Nephron (organoid): ENCODE data around the gene ZDHHC15.
"Not testable (repeated sequence)": the region's sequence is repeated elsewhere in the genome, so short reads cannot be mapped to it uniquely, and the experiment has no call there.

Source experiments
- H3K27ac Mint-ChIP-seq, 3 experiments: 2 replicates each; pipeline ENCODE4 v1.8.0; 2020; ENCODE audit warnings: mixed read lengths in 3 of 3, mild to moderate bottlenecking in 2 of 3, moderate library complexity in 1 of 3
- H3K27me3 Mint-ChIP-seq: 2 replicates; pipeline ENCODE4 v1.8.0; 2021; ENCODE audit warnings: low read depth, mild to moderate bottlenecking, moderate library complexity, mixed read lengths
- H3K36me3 Mint-ChIP-seq: 2 replicates; pipeline ENCODE4 v1.8.0; 2020; ENCODE audit warnings: low read depth, mixed read lengths
- H3K4me1 Mint-ChIP-seq: 2 replicates; pipeline ENCODE4 v1.8.0; 2020; ENCODE audit warnings: mixed read lengths
- H3K4me3 Mint-ChIP-seq, 3 experiments: 2 replicates each; pipeline ENCODE4 v1.8.0; 2020; ENCODE audit warnings: mild to moderate bottlenecking in 3 of 3, mixed read lengths in 3 of 3, moderate library complexity in 2 of 3
- H3K9me3 Mint-ChIP-seq: 2 replicates; pipeline ENCODE4 v1.8.0; 2020; ENCODE audit warnings: mixed read lengths
- CTCF ChIP-seq, 3 experiments: fragments of 200-600 bp; sonication (generic); IDR thresholded peaks; one replicate each; pipeline ENCODE4 v1.5.0; 2021; ENCODE audit warnings: antibody characterized with exemption in 3 of 3; ENCODE audit not compliant: unreplicated experiment in 3 of 3

ZDHHC15 gene

GRCh38 chrX:75421688-75422230, 101.1 kb downstream of the ZDHHC15 start:
- no peak overlapping the region for H3K4me3 Mint-ChIP-seq
- H3K4me1 Mint-ChIP-seq = no peaks in the 10 kb centered on the region
- H3K36me3 Mint-ChIP-seq = peaks cover 20% of the 10 kb centered on the region
- no peak for TF ChIP-seq CTCF (IDR thresholded peaks at IDR 0.05; ENCODE audit: unreplicated experiment in 3 of 3)
- H3K27me3 Mint-ChIP-seq = no peaks in the 10 kb centered on the region
- H3K27ac Mint-ChIP-seq = no peak overlapping the region
- peaks cover 13% of the 10 kb centered on the region for H3K9me3 Mint-ChIP-seq

- Mint-ChIP-seq H3K36me3 (peaks cover 49% of the 10 kb centered on the region), H3K9me3 (peaks cover 54% of the 10 kb centered on the region)
- not testable (repeated sequence) for H3K27me3 Mint-ChIP-seq
Observed at GRCh38 chrX:75407153-75407552, 115.7 kb downstream of the ZDHHC15 start.

GRCh38 chrX:75390470-75390869, 132.4 kb downstream of the ZDHHC15 start:
- Mint-ChIP-seq H3K4me1 (no peaks in the 10 kb centered on the region), H3K4me3 (no peak overlapping the region), H3K27ac (no peak overlapping the region), H3K36me3 (peaks cover 10% of the 10 kb centered on the region), H3K27me3 (no peaks in the 10 kb centered on the region), H3K9me3 (peaks cover 28% of the 10 kb centered on the region)
- no peak for TF ChIP-seq CTCF (IDR thresholded peaks at IDR 0.05; ENCODE audit: unreplicated experiment in 3 of 3)

More at GRCh38 chrX:75407153-75407552, 115.7 kb downstream of the ZDHHC15 start:
- not testable (repeated sequence) for H3K4me1 Mint-ChIP-seq, H3K27ac Mint-ChIP-seq, H3K4me3 Mint-ChIP-seq

GRCh38 chrX:75369721-75370120, 153.1 kb downstream of the ZDHHC15 start:
- no peak overlapping the region for H3K4me3 Mint-ChIP-seq
- H3K9me3 Mint-ChIP-seq = peaks cover 3% of the 10 kb centered on the region
- no peak for TF ChIP-seq CTCF (IDR thresholded peaks at IDR 0.05; ENCODE audit: unreplicated experiment in 3 of 3)
- H3K4me1 Mint-ChIP-seq = no peaks in the 10 kb centered on the region
- H3K36me3 Mint-ChIP-seq = no peaks in the 10 kb centered on the region
- no peak overlapping the region for H3K27ac Mint-ChIP-seq
- H3K27me3 Mint-ChIP-seq = no peaks in the 10 kb centered on the region

- no peak for TF ChIP-seq CTCF (IDR thresholded peaks at IDR 0.05; ENCODE audit: unreplicated experiment in 3 of 3)
- H3K9me3 Mint-ChIP-seq = peaks cover 13% of the 10 kb centered on the region
- H3K4me3 Mint-ChIP-seq = no peak overlapping the region
- no peaks in the 10 kb centered on the region for H3K36me3 Mint-ChIP-seq
- no peaks in the 10 kb centered on the region for H3K4me1 Mint-ChIP-seq
- H3K27me3 Mint-ChIP-seq = no peaks in the 10 kb centered on the region
- H3K27ac Mint-ChIP-seq = no peak overlapping the region
Observed at GRCh38 chrX:75366861-75367260, 156.0 kb downstream of the ZDHHC15 start.

GRCh38 chrX:75365243-75365975, 157.4 kb downstream of the ZDHHC15 start:
- Mint-ChIP-seq H3K27me3 (no peaks in the 10 kb centered on the region), H3K9me3 (peaks cover 17% of the 10 kb centered on the region), H3K4me1 (no peaks in the 10 kb centered on the region), H3K36me3 (no peaks in the 10 kb centered on the region), H3K4me3 (no peak overlapping the region), H3K27ac (no peak overlapping the region)
- no peak for TF ChIP-seq CTCF (IDR thresholded peaks at IDR 0.05; ENCODE audit: unreplicated experiment in 3 of 3)
